Vagina (tissue), 2 donors: ENCODE measurements around the gene CORO6.

Source experiments
- POLR2AphosphoS5 ChIP-seq, 2 donors: sonication (generic); formaldehyde crosslinking; IDR thresholded peaks; one replicate each; pipeline ENCODE4 v1.9.0; 2017; ENCODE audit warnings: antibody characterized with exemption in 2 of 2, mild to moderate bottlenecking in 2 of 2, low read depth in 1 of 2; ENCODE audit not compliant: insufficient read depth in 1 of 2
- TF ChIP-seq, protein P1 (sequence below), 3 experiments: fragments of 450-650 bp in 2 of 3; fragments of 200-600 bp in 1 of 3; sonication (generic) in 1 of 3; IDR thresholded peaks; one replicate each; pipeline ENCODE4 v1.5.1; 2017 to 2019; ENCODE audit warnings: antibody characterized with exemption in 3 of 3, mild to moderate bottlenecking in 2 of 3, moderate library complexity in 2 of 3

DNA sequence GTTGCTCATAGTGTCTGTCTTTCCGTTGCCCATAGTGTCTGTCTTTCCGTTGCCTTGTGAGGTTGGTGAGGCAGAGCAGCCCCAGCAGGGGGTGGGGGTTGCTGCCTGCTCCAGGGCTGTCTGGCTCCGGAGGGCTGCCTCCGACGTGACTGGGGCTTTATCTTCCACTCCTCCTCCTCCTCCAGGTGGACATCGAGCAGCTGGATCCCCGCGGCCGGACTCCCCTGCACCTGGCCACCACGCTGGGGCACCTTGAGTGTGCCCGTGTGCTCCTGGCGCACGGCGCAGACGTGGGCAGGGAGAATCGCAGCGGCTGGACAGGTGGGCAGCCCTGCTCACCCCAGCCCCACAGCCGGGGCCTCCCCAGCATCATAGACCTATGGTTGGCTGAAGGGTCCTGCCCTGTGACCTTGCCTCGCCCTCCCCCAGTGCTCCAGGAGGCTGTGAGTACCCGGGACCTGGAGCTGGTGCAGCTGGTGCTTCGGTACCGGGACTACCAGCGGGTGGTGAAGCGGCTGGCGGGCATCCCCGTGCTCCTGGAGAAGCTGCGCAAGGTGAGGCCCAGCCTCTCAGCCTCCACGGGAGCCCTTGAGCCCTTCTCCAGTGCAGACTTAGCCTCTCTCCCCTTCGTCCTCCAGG, 15.0 kb downstream of the CORO6 start:
- TF ChIP-seq, protein P1, sequence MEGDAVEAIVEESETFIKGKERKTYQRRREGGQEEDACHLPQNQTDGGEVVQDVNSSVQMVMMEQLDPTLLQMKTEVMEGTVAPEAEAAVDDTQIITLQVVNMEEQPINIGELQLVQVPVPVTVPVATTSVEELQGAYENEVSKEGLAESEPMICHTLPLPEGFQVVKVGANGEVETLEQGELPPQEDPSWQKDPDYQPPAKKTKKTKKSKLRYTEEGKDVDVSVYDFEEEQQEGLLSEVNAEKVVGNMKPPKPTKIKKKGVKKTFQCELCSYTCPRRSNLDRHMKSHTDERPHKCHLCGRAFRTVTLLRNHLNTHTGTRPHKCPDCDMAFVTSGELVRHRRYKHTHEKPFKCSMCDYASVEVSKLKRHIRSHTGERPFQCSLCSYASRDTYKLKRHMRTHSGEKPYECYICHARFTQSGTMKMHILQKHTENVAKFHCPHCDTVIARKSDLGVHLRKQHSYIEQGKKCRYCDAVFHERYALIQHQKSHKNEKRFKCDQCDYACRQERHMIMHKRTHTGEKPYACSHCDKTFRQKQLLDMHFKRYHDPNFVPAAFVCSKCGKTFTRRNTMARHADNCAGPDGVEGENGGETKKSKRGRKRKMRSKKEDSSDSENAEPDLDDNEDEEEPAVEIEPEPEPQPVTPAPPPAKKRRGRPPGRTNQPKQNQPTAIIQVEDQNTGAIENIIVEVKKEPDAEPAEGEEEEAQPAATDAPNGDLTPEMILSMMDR (IDR thresholded peaks at IDR 0.05): no peak
- TF ChIP-seq POLR2AphosphoS5 (IDR thresholded peaks at IDR 0.05; ENCODE audit: insufficient read depth in 1 of 2, low read depth in 1 of 2): no peak
